ENCODE results near the gene CPA4.
"Not testable (repeated sequence)": the region's sequence is repeated elsewhere in the genome, so short reads cannot be mapped to it uniquely, and the experiment has no call there.

Gene CPA4, protein sequence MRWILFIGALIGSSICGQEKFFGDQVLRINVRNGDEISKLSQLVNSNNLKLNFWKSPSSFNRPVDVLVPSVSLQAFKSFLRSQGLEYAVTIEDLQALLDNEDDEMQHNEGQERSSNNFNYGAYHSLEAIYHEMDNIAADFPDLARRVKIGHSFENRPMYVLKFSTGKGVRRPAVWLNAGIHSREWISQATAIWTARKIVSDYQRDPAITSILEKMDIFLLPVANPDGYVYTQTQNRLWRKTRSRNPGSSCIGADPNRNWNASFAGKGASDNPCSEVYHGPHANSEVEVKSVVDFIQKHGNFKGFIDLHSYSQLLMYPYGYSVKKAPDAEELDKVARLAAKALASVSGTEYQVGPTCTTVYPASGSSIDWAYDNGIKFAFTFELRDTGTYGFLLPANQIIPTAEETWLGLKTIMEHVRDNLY

DNA sequence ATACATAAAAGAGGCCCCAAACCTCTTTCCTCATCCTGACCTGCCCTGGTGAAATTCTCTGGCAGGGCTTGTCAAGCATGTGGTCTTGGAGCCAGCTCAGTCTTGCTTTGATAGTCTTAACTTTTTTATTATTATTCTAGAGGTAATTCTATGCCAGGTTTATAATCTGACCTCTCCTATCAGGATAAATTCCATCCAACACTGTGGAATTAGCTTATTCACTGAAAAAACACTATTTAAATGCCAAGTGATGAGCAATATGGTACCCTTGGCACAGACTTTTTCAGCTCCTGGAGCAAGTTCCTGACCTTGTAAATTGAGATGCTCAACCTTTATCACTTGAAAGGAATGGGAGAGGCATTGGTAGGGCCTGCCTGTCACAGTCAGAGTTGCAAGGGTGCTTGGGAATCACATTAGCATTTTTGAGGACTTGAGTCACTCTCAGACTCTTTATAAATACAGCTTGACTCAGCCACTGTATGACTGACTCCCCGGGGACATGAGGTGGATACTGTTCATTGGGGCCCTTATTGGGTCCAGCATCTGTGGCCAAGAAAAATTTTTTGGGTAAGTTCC is at the start of gene CPA4:
TSS of gene CPA4 (plus strand) at position 480 of the 576 bp plus-strand sequence. CDS start at position 500, 20 bp downstream.
- in situ Hi-C loops (cut with HindIII; ENCODE audit: low pct_ligation_motif_present, low pct_unique_long_range_greater_than_20kb, low sequenced_read_pairs): no loop called here
- DNase-seq: peak; percentile 22

DNA sequence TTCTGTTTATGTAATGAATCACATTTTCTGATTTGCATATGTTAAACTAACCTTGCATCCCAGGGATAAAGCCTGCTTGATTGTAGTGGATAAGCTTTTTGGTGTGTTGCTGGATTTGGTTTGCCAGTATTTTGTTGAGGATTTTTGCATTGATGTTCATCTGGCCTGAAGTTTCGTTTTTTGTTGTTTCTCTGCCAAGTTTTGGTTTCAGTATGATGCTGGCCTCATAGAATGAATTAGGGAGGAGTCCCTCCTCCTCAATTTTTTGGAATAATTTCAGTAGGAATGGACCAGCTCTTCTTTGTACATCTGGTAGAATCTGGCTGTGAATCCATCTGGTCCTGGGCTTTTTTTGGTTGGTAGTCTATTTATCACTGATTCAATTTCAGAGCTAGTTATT is 49.5 kb upstream of the CPA4 start:
- in situ Hi-C loops (cut with HindIII; ENCODE audit: low pct_ligation_motif_present, low pct_unique_long_range_greater_than_20kb, low sequenced_read_pairs); DNase-seq: not testable (repeated sequence)

DNA sequence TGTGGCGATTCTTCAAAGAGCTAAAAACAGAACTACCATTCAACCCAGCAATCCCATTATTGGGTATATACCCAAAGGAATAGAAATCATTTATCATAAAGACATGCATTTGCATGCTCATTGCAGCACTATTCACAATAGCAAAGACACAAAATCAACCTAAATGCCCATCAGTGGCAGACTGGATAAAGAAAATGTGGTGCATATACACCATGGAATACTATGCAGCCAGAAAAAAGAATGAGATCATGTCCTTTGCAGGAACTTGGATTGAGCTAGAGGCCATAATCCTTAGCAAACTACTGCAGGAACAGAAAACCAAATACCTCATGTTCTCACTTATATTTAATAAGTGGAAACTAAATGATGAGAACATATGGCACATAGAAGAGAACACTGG is 46.5 kb upstream of the CPA4 start:
- in situ Hi-C loops (cut with HindIII; ENCODE audit: low pct_ligation_motif_present, low pct_unique_long_range_greater_than_20kb, low sequenced_read_pairs): not testable (repeated sequence)

DNA sequence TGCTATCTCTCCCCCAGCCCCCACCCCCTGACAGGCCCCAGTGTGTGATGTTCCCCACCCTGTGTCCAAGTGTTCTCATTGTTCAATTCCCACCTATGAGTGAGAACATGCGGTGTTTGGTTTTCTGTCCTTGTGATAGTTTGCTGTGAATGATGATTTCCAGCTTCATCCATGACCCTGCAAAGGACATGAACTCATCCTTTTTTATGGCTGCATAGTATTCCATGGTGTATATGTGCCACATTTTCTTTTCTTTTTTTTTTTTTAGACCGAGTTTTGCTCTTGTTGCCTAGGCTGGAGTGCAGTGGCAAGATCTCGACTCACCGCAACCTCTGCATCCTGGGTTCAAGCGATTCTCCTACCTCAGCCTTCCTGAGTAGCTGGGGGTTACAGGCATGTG is 44.1 kb upstream of the CPA4 start:
- in situ Hi-C loops (cut with HindIII; ENCODE audit: low pct_ligation_motif_present, low pct_unique_long_range_greater_than_20kb, low sequenced_read_pairs): not testable (repeated sequence)

More for the DNA sequence above, 46.5 kb upstream of the CPA4 start:
- DNase-seq: not testable (repeated sequence)

DNA sequence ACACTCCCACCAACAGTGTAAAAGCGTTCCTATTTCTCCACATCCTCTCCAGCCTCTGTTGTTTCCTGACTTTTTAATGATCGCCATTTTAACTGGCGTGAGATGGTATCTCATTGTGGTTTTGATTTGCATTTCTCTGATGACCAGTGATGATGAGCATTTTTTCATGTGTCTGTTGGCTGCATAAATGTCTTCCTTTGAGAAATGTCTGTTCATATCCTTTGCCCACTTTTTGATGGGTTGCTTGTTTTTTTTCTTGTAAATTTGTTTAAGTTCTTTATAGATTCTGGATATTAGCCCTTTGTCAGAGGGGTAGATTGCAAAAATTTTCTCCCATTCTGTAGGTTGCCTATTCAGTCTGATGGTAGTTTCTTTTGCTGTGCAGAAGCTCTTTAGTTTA is 43.3 kb upstream of the CPA4 start:
- in situ Hi-C loops (cut with HindIII; ENCODE audit: low pct_ligation_motif_present, low pct_unique_long_range_greater_than_20kb, low sequenced_read_pairs); DNase-seq: not testable (repeated sequence)

More for the DNA sequence above, 44.1 kb upstream of the CPA4 start:
- not testable (repeated sequence) for DNase-seq

DNA sequence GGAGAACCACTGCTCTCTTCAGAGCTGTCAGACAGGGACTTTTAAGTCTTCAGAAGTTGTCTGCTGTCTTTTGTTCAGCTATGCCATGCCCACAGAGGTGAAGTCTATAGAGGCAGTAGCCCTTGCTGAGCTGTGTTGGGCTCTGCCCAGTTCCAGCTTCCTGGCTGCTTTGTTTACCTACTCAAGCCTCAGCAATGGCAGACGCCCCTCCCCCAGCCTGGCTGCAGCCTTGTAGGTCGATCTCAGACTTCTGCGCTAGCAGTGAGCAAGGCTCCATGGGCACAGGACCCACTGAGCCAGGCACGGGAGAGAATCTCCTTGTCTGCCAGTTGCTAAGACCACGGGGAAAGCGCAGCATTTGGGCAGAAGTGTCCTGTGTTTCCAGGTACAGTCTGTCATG is 38.4 kb upstream of the CPA4 start:
- in situ Hi-C loops (cut with HindIII; ENCODE audit: low pct_ligation_motif_present, low pct_unique_long_range_greater_than_20kb, low sequenced_read_pairs): no loop called here
- no peak for DNase-seq

DNA sequence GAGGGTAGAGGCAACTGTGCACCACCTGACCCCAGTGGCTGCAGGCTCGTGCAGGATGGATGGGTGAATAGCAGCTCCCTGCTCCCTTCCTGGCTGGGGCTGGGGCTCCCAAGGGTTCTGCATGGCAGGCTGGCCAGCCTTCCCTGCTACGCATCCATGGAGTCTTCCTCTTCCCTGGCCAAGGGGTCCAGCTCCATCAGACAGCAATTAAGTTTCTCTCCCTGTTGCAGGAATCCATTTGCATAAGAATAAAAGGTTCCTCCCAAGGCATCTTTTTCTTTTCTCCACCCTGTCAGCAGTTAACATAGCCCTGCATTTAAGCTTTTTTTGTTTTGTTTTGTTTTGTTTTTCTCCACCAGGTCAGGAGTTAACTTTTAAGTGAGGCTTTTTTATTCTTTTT is 36.3 kb upstream of the CPA4 start:
- no peak for DNase-seq
- in situ Hi-C loops (cut with HindIII; ENCODE audit: low pct_ligation_motif_present, low pct_unique_long_range_greater_than_20kb, low sequenced_read_pairs): no loop called here

DNA sequence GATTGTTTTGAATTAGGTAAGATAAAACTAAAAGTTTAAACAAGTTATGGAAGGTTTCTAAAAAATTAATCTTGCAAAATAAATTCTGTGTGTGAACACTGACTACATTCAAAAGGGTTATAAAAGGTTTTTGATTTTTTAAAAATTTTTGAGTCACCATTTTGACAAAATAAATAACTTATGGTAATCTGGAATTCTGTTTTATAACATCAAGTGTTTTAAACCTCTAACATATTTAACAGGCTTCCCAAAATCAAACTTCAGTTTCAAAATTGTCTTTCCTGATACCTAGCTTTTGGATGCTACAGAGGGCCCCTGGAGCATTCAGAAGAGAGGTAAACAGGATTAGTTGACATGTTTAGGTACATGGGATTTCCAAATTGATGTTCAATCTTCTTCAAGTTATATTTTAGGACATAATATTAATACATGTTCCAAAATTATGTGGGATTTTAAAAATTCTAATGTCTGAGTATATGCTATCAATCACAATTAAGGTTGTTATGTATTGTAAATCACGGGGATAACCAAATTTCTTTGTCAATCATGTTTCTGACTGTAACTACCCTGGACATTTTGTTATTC is 34.4 kb upstream of the CPA4 start:
- in situ Hi-C loops (cut with HindIII; ENCODE audit: low pct_ligation_motif_present, low pct_unique_long_range_greater_than_20kb, low sequenced_read_pairs): no loop called here
- no peak for DNase-seq

DNA sequence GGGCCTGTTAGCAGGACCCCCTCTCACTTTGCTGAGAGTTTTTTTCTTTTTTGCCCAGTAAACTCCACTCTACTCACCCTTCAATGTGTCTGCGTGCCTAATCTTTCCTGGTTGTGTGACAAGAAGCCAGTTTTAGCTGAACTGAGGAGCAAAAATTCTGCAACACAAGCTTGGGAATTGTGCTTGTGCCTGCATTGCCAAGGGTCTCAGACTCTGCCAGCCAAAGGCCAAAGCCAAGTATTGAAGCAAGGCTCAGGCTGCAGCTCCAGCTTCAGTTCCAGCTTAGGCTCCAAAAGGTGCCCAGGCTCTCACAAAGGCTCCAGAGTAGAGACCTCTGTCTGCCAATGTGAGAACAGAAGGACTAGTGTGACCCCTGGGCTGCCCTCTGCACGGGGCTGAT is 30.5 kb upstream of the CPA4 start:
- no peak for DNase-seq
- in situ Hi-C loops (cut with HindIII; ENCODE audit: low pct_ligation_motif_present, low pct_unique_long_range_greater_than_20kb, low sequenced_read_pairs): no loop called here

DNA sequence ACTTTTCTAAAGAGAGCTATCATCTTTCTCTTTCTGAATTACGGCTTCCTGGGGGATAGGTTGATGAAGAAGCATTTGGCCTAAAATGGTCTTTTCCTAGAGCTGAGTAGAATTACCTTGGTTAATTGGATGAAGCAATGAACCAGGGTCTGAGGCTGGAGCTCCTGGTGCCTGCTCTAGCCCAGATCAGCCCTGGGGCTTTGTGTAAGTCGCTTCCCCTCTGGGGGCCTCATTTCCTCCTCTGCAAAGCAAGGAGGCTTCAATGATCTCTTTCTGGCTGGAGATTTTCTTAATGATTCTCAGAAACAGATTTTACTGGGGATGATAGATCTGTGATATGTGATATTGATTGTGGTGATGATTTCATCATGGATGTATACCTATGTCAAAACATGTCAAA is 29.8 kb upstream of the CPA4 start:
- DNase-seq: no peak
- in situ Hi-C loops (cut with HindIII; ENCODE audit: low pct_ligation_motif_present, low pct_unique_long_range_greater_than_20kb, low sequenced_read_pairs): no loop called here

DNA sequence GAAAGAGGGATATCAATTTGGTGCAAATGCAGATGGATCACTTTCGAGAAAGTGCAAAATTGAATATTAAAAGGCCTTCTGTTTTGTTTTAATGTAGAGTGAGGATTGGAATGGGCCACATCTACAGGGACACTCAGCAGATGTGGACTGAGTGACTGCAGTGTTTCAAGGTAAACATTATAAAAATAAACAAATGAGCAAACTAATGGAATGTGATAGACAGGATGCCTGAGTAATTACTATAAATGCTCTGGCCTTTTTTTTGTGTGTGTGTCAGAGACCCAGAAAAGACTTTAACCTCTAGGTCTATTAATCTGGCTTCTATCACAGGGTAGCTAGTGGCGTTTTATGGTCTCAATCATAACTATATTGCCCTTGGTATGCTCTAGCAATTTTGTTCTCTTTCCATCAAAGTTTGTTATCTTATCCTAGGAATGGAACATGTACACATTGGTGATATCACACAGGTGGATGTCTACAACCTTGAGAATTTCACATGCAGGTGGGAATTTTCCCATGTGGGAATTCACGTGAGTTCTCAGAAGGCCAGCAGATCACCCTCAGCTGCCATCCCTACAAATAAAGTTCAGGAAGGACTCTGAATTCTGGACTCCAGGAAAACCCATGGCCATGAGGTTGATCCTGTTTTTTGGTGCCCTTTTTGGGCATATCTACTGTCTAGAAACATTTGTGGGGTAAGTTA is 26.6 kb upstream of the CPA4 start, which contains the start of gene CPA2:
TSS of gene CPA2 (plus strand) at position 606 of the 703 bp plus-strand sequence. CDS start at position 625, 19 bp downstream.
- in situ Hi-C loops (cut with HindIII; ENCODE audit: low pct_ligation_motif_present, low pct_unique_long_range_greater_than_20kb, low sequenced_read_pairs): no loop called here
- DNase-seq: no peak

DNA sequence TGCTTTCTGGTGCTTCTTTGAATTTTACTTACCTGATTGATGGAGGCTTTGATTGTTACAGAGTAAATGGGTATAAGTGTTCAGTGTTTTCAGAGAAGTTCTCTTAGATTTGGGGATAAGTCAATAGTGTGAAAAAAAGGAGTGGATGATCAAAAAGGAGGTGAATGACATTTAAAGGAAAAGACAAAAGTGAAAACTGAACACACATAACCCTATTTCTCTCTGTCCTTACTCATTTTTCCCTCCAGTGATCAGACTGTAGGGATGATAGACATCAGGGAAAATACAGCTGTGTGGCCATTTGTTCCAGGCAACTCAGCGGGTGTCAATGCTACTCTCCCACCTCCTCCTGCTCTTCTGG is 26.0 kb upstream of the CPA4 start:
- no peak for DNase-seq
- in situ Hi-C loops (cut with HindIII; ENCODE audit: low pct_ligation_motif_present, low pct_unique_long_range_greater_than_20kb, low sequenced_read_pairs): no loop called here

DNA sequence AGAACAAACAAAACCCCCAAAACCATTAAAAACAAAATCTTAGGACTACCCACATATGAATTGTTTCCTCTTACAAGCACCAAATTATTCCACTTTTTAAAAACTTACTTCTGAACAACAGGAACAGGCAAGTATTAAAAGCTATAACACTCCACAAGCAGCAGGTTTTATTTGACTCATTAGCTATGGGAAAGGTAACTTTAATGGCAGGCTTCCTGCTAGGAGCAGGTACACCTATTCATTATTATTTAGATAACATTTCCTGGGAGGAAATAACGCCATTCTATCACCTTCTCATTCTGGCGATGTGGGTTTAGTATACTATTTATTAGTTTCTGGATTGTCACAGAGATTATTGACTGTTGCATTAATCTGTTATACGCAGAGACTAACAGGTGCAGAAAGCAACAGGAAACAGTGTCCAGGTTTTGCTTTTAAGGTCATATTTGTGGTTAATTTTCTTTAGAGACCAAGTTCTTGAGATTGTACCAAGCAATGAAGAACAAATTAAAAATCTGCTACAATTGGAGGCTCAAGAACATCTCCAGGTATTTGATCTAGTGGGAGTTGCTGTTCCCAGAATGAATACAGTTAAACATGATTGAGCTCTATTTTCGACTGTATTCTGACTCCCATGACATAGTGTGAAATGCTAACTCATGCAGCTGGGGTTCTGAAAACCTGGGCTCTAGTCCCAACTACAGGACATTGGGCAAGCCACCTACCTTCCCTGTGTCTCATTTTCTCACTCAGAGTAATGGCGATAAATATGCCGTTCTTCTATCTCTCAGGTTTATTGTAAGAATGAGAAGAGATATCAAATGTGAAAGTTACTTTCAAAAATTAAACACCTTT is 24.3 kb upstream of the CPA4 start:
- no peak for DNase-seq
- in situ Hi-C loops (cut with HindIII; ENCODE audit: low pct_ligation_motif_present, low pct_unique_long_range_greater_than_20kb, low sequenced_read_pairs): no loop called here

DNA sequence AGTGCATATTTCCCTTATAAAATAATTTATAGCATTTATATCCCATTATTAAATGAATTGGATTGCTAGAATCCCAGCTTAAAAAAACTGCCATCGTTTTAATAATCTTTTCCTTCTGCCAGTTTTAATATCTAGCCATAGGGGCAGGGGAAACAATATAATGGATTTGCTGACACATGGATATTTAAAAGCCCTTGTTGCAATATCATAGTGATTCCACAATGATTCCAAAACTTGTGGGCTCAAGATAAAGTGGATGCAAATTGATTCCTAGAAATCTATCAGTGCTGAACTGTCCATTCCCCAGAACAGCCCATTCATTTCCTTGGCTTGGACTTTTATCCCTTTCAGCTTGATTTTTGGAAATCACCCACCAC is 23.7 kb upstream of the CPA4 start:
- DNase-seq: no peak

DNA sequence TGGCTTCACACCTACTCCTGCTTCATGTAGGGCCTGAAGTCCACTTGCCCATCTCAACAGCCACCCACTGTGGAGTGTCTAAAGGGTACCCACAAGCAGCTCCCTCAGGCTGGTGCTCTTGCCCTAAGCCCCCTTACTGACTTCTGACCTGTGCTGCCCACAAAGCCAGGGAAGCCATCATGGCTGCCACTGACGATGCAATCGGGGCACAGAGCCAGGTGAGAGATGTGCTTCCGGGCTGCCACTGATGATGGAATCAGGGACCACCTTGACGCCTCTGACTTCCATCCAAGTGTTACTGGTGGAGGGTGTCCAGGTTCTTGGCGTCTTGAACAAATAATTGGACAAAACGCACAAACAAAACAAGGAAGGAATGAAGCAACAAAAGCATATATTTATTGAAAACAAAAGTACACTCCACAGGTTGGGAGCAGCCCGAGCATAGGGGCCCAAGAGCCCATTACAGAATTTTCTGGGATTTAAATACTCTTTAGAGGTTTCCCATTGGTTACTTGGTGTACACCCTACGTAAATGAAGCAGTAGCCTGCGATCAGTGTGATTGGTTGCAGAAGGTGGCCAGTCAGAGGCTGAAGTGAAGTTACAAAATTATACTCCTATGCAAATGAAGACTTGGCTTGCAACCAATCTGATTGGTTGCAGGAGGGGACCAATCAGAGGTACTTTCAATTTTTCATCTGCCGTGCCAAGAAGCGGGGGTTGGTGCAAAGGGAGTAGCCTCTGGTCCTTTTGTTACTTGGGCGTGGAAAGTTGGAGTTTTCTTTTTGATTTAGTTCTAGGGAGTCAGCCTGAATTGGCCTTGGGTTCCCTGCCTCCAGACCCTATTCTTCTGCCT is 21.8 kb upstream of the CPA4 start:
- in situ Hi-C loops (cut with HindIII; ENCODE audit: low pct_ligation_motif_present, low pct_unique_long_range_greater_than_20kb, low sequenced_read_pairs): no loop called here
- DNase-seq: no peak

More for the DNA sequence above, 23.7 kb upstream of the CPA4 start:
- in situ Hi-C loops (cut with HindIII; ENCODE audit: low pct_ligation_motif_present, low pct_unique_long_range_greater_than_20kb, low sequenced_read_pairs): no loop called here

DNA sequence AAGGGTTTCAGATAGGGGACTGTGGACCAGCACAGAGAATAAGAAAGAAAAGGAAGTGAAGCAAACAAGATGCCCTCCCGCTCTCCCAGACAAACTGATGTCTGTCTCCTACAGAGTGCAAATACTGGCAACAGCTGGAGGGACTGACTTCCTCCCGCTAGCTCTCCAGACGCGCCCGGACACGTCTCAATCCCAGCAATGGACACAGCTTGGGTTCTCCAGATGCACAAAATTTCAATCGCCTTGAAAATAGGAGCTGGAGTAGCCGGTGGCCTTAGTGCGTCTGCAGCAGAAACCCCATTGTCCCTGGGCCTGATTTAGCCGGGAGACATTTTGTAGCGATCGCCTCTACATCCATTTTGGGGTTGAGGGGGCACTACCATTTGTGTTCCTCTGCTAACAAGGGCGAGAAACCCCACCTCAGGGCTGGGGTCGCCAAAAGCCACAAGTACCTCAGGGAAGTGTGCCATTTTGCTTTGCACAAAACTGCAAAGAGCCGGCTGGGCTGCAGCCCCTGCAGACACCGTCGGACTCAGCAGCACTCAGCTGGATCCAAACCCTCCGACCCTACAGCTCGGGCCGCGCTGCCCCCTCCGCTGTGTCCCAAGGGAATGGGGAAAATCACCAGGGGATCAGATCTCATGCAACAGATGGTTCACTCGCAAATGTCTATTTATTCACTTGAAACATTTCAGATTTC is 20.4 kb upstream of the CPA4 start:
- DNase-seq: no peak
- in situ Hi-C loops (cut with HindIII; ENCODE audit: low pct_ligation_motif_present, low pct_unique_long_range_greater_than_20kb, low sequenced_read_pairs): no loop called here
